ENCODE measurements around the gene PJA2.

PJA2 gene

DNA sequence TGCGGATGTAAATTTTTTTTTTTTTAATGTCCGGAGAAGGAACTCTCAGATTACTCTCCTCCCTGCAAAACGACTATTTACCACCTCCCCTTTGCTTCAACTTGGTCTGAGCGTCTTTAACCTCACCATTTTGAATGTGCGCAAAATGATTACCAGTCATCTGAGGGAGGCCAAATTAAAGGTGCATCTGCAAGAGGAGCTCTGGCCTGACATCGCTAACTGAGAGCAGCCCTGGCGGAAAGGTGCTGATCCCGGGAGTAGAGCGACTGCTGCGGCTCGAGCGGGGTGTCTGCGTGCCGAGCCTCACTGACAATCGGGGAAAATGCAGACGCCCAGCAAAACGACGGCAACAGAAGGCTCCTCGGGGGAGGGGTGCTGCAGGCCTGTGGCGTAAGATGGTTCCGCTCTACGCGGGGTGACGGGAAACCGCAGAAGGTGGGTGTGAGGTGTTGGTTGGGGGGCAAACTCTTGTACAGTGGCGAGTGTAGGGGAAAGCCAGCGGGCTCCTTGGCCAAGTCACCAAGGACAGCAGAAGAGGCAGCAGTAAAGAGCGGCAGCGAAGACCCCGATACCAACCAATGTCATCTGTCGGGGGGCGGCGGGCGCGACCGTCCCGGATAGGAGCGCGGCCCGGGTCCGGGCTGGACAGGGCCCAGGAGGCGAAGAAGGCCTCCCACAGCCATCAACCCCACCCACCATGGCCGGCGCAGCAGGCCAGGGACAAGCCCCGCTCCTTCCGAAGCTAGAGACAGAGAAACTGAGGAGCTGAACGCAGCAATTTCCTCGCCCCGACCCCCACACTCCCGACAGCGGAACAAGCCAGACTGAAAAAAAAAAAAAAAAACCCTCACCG lies 557 bp downstream of the PJA2 start:
- peak; percentile 58 for DNase-seq (ENCODE audit: low spot score)

DNA sequence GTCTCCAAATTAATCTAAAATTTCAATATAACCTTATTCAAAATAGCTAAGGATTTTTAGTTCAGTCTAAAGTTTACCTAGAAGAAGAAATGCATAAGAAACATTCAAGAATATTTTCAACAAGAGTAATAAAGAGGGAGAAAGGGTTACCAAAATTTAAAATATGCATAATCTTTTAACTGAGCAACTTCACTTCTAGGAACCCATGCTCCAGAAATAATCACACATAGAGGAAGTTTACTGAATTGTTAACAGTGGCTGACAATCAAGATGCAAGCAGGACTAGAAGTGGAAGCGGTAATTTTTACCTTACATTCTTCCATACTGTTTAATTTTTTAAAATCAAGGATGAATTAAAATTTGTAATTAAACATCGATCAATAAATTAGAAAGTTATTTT lies 1.9 kb downstream of the PJA2 start:
- peak; percentile 30 for DNase-seq (ENCODE audit: low spot score)

DNA sequence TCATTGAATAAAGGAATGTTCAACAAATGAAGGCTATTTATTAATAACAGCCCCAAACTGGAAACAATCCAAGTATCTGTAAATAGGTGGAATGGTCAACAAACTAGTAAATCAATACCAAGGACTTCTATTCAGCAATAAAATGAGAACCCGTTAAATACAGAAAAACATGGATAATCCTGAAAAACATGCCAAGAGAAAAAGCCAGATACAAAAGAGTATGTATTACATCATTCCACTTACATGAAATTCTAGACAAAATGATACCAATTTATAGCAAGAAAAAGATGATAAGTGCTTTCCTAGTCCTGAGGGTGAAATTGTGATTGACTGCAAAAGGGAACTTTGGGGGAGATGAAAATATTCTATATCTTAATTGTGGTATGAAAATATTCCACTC lies 3.1 kb downstream of the PJA2 start:
- DNase-seq (ENCODE audit: low spot score): no peak

DNA sequence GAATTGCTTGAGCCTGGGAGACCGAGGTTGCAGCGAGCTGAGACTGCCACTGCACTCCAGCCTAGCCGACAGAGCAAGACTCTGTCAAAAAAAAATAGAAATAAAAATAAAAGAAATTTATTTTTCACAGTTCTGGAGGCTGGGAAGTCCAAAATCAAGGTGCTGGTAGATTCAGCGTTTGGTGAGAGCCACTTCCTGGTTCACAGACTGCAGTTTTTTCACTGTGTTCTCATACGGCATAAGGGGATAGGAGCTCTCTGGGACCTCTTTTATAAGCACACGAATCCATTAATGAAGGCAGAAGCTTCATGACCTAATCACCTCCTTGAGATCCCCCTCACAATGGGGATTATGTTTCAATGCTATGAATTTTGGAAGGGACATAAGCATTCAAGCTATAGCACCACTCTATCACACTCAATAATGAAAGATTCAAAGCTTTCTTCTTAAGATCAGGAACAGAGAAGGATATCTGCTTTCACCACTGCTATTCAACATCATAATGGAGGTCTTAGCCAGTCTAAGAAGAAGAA lies 5.3 kb downstream of the PJA2 start:
- DNase-seq (ENCODE audit: low spot score): no peak

DNA sequence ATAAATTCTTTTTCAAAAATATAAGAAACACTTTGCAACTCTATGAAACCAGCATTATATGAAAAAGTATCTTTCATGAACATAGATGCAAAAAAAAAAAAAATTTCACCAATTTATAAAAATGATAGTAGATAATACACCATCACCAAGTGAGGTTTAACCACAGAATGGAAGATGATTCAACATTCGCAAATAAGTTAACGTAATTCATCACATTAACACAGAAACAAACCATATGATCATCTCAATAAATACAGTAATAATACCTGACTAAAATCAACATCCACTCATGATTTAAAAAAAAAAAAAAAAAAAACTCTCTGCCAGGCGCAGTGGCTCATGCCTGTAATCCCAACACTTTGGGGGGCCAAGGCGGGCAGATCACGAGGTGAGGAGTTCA lies 6.3 kb downstream of the PJA2 start:
- no peak for DNase-seq (ENCODE audit: low spot score)

DNA sequence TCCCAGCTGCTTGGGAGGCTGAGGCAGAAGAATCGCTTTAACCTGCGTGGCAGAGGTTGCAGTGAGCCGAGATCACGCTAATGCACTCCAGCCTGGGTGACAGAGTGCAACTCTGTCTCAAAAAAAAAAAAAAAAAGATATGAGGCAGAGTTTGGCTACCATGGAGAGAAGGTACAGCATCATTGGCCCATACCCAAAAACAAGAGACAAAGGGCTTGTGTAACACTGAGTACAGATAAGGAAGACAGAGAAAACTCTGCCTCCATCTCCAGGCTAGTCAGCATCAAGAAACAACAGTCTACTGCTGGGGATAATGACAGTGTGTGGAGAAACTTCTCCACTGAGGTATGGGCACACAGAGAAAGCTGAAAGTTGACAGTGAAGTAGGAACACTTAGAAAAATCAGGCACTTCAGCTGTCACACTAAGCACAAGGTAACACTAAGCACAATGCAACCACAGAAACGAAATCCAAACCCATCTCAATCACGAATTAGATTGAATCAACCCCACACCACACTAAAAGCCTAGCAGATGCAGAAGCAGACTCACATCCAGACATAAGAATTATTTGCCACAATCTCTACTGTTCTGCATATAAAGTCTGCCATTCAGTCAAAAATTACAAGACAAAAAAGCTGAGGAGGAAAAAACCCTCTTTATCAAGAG lies 10.5 kb downstream of the PJA2 start:
- DNase-seq (ENCODE audit: low spot score): peak; percentile 54

DNA sequence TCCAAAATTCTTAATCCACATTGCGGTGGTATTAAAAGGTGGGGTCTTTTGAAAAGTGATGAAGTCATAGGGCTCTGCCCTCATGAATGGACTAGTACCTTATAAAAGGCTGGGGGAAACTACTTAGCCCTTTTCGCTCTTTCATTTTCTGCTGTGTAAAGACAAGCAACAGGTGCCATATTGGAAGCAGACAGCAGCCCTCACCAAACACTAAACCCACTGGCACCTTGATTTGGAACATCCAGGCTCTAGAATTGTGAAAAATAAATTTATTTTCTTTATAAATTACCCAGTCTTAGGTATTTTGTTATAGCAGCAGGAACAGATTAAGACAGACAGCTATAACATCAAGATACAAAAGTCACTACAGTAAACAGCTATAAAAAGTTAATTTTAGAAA lies 12.8 kb downstream of the PJA2 start:
- no peak for DNase-seq (ENCODE audit: low spot score)

DNA sequence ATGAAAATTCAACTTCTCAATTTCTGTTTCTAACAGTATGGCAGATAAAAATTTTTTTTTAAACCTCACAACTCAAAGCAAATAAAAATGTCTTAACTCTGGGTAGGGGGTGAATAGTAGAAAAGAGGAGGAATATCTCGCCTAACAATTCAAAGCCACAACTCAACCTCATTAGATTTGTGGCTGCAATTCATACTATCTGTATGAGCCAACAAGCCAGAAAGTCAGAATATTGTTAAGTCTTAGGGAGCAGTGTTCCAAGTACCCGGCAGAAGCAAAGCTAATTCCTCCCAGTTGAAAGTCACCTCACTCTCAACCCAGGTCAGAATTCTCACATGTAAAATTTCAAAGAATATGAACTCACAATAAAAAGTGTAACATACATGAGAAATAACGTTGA lies 15.0 kb downstream of the PJA2 start:
- DNase-seq (ENCODE audit: low spot score): no peak

DNA sequence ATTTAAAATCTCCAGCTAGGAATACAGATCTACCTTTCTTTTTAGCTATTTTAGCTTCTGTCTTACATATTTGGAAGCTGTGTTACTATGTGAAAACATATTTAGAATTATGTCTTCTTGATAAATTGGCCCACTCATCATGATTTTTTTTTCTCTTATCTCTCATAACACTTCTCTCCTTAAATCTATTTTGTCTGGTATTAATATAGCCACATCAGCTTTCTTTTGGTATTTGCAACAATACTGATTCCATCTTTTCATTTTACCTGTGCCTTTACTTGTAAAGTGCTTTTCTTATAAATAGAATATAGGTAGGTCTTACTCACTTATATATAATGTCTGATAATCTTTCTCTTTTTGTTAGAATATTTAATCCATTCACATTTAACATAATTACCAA lies 19.6 kb downstream of the PJA2 start:
- no peak for DNase-seq (ENCODE audit: low spot score)

DNA sequence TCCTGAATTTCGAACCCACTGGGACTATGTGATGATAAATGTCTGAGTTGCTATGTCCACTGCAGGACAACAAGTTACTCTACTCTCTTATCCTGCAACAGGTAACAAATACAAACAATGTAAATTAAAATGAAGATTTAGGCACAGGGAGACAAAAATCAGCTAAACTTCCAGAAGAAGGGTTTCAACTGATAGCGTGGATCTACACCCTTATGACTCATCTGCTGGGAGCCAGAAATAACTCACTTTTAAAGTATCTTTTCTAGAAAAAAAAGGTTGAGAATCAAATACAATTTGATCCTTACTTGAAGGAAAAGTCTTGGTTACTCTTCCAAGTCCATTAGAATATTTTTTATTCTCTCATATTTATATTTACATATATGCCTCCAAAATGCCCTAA lies 21.4 kb downstream of the PJA2 start:
- no peak for DNase-seq (ENCODE audit: low spot score)

DNA sequence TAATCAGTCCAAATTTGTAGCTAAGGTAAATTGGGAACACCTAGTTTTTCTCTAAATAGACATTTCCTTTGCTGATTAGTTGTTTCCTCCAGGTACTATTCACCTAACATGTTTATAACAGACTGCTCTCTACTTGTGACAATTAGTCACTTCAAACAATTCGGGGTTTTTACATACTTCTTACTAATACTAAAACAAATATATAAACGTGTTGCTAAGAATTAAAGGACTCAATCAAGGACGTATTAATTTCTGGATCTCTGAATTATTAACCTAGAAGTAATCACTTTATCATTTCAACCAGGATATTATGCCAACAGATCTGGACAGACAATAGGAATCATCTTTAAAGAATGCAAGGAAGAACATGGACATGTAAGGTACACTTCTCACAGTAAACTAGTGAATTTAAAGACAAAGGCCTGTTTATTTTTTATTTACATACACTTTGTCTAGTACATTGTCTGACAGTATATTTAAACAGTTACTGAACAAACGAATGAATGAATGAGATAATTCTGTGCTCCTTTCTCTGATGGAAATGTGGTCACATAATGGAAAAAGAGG lies 22.3 kb downstream of the PJA2 start:
- no peak for DNase-seq (ENCODE audit: low spot score)

DNA sequence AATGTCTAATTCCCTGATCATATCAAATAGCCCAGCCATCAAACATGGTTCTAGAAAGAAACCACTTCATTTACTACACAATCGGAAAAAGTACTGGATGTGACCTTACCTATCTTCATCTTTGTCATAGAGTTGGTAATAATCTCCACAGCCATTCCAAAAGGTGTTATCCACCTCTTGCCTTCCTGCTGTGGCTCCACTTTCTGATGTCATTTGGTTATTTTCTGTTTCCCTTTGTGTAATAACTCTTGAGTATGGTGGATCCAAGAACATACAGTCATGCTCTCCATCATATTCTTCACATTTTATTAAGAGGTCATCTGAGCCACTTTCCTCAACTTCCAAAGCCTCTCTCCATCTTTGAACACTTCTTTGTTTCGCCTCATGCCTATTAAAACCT lies 31.7 kb downstream of the PJA2 start:
- DNase-seq (ENCODE audit: low spot score): no peak

DNA sequence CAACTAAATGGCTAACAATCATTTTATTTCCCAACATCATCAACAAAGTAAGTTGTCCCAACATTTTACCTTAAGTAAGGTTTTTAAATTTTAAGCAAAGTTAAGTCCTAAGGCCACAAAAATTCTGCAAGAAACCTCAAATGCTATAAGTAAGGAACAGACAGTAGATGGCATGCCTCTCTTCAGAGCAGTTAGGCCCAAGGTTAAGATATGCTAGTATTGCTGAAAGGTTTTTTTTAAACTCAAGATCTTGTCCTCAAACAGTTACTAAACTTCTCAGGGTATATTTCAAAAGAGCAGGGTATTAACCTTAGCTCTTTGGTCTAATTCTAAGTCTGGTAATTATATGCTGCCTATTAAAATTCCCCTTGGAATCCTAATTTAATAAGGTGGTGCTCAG lies 35.1 kb downstream of the PJA2 start:
- DNase-seq (ENCODE audit: low spot score): peak; percentile 20

DNA sequence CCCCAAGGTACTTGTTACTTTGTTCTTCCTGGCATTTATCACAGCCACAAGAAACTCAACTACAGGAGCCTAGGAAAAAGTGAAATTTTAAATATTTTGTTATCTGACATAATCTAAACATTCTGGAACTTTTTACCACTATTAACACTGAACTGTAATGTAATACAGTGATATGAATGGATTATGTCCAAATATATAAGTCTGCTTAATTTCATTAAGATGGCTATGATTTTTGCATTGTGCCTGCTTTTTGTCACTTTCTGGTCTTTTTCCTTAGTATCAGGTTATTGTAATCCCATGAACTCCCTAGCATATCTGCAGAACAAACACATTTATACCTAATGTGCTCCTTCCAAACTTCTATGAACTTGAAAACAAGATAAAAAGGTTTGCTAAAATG lies 35.8 kb downstream of the PJA2 start:
- DNase-seq (ENCODE audit: low spot score): no peak

DNA sequence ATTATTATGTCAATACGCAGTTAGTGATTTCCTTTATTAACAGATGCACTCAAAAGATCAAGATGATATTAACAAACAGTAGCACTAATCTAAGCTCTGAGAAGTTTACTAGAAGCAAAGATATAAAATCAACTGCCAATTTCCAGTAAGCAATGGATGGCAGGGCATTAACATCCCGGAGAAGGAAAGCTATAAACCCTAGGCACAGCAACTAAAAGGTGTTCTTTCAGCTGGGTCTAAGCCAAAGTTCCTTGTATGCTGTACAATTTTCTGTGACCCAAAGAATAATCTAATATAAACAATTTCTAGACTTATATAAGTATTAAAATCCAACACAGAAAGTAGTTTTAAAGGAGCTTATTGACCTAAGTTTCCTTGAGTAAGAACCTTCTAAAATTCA lies 39.4 kb downstream of the PJA2 start:
- DNase-seq (ENCODE audit: low spot score): no peak

DNA sequence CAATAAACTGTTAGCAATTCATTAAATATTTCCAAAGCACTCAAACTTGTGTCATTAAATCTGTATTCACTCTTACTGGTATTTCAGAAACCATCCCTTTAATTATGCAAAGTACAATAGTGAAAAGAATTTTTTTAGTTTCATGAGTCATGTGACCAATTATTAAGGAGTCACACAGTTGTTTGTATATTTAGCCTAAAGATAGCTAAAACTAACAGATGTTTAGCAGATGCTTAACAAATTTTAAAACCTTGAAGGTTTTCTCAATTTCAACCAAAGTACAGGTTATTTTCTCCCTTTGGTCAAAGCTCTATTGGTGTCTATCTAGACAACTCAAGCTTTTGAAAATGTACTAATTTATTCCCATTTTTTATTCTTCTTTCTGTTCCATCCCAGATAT lies 44.1 kb downstream of the PJA2 start:
- DNase-seq (ENCODE audit: low spot score): no peak

DNA sequence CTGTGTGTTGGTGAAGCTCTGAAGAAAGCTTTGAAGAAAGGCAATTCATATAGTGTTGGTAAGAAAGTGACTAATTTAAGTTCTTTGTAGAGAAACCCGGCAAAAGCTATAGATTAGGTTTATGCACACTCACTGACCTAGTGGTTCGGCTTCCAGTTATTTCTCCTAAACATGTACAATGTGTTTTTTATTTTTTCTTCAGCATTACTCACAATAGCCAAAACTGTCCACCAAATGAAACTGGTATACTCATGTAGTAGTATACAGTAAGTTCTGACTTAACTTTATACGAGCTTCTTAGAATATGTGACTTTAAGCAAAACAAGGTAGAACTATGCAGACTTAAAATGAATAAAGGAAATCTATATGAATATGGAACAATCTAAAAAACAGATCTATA lies 44.8 kb downstream of the PJA2 start:
- DNase-seq (ENCODE audit: low spot score): no peak

DNA sequence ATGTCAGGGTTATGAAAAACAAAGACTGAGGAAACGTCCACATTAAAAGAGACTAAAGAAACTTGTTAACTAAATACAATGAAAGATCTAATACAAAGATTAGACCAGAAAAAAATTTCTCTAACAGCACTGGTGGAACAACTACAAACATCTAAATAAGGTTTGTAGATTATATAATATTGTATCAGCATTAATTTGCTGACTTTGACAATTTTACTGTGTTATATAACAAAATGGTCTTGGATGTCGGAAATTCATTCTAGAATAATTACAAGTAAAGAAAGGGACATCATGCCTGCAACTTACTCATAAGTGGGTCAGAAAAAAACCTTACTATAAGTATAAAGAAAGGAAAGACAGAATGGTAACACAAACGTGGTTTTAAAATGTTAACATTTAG lies 50.1 kb downstream of the PJA2 start:
- no peak for DNase-seq (ENCODE audit: low spot score)

DNA sequence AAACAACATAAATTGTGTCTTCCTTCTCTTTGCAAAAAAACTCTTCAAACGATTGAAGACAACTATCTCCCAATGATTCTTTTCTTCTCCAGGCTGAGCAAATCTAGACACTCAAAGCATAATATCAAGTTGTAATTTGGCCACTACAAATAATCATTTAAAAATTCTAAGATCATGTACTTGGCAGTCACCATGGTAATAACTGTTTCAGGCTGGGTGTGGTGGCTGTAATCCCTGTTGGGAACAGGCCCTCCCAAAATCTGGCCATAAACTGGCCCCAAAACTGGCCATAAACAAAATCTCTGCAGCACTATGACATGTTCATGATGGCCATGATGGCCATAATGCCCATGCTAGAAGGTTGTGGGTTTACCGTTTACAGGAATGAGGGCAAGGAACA lies 52.0 kb downstream of the PJA2 start:
- DNase-seq (ENCODE audit: low spot score): no peak

DNA sequence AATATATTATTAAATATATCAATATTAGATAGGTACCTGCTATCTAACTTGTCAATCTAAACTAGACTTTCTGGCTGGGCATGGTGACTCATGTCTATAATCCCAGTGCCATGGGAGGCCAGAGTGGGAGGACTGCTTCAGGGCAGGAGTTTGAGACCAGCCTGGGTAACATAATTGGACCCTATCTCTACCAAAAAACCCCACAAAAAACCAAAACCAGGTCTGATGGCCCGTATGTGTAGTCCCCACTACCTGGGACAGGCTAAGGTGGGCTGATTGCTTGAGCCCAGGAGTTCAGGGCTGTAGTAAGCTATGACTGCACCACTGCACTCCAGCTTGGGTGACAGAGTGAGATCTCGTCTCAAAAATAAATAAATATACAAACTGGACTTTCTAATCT lies 55.0 kb downstream of the PJA2 start:
- DNase-seq (ENCODE audit: low spot score): no peak

DNA sequence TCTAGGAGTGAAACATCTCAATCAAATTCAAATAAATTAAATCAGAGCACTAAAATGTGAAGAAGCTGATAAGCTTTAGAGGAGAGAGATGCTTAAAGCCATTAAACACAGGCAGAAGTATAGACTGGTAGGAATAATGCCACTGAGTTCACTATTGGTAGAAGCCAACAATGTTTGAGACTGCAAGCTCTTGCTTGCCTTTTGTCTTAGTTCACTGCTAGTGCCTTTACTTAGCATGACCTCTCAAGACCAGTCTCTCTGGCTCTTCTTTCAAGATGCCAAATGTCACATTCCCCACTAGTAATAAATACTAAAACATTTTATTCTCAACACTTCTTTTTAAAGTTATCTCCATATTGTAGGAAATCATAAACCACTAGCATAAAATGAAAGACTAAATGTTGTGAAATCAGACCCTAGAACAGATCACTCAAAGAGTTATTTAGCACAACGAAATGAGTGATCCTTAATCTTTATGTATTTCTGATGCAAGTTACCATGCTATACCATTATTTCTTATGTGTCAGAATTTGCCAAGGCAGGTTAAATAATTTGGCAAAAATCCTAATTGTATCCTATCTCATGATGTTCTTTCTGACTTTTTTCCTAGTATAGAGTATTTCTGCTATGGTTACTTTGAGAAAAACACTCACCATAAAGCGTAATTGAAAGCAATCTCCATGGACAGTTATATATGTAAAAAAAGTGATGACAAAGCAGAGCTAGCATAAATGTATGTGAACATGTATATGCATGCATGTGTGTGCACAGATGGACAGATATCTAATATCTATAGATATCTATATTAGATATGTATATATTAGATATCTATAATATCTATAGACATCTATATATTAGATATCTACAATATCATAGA lies 57.5 kb downstream of the PJA2 start:
- DNase-seq (ENCODE audit: low spot score): no peak

Measured in pons (tissue), 1 donor.